Loucy (cell line): ENCODE results near the gene COA8.
A peak's percentile ranks its signal among the peaks of the same experiment; 100 is the strongest.

Experiments
- H2AFZ ChIP-seq: fragments of 200-600 bp; sonication (generic); 2 replicates; pipeline ENCODE4 v1.6.0; 2016; ENCODE audit warnings: antibody characterized with exemption, mild to moderate bottlenecking, low read length, moderate library complexity
- H3F3A ChIP-seq: fragments of 200-600 bp; 2 replicates; pipeline ENCODE4 v1.6.0; 2016; ENCODE audit warnings: antibody characterized with exemption, low read depth, mild to moderate bottlenecking
- H3K27me3 ChIP-seq: fragments of 200-600 bp; sonication (generic); 2 replicates; pipeline ENCODE4 v1.6.1; 2014; ENCODE audit warnings: low read length, mild to moderate bottlenecking; ENCODE audit not compliant: insufficient read depth, poor library complexity, severe bottlenecking
- H3K36me3 ChIP-seq: fragments of 200-600 bp; sonication (generic); 2 replicates; pipeline ENCODE4 v1.6.1; 2016; ENCODE audit warnings: low read length; ENCODE audit not compliant: insufficient read depth
- H3K4me1 ChIP-seq: fragments of 200-600 bp; sonication (generic); 2 replicates; pipeline ENCODE4 v1.5.1; 2014; ENCODE audit warnings: low read length, mild to moderate bottlenecking; ENCODE audit not compliant: insufficient read depth, poor library complexity, severe bottlenecking
- H3K4me2 ChIP-seq: fragments of 200-600 bp; sonication (generic); 2 replicates; pipeline ENCODE4 v1.6.0; 2014; ENCODE audit warnings: antibody characterized with exemption, low read length, low read depth, mild to moderate bottlenecking; ENCODE audit not compliant: poor library complexity, severe bottlenecking
- H3K4me3 ChIP-seq: fragments of 200-600 bp; sonication (generic); 2 replicates; pipeline ENCODE4 v1.5.1; 2014; ENCODE audit warnings: low read length, mild to moderate bottlenecking, mixed read lengths; ENCODE audit not compliant: poor library complexity, severe bottlenecking
- H3K79me2 ChIP-seq: fragments of 200-600 bp; sonication (generic); 2 replicates; pipeline ENCODE4 v1.6.1; 2014; ENCODE audit warnings: low read length; ENCODE audit not compliant: insufficient read depth
- H3K9ac ChIP-seq: fragments of 200-600 bp; sonication (generic); 2 replicates; pipeline ENCODE4 v1.6.0; 2014; ENCODE audit warnings: mild to moderate bottlenecking, low read depth, low read length, moderate library complexity; ENCODE audit not compliant: poor library complexity, severe bottlenecking
- H3K9me2 ChIP-seq: fragments of 200-600 bp; sonication (generic); replicated peaks from 2 replicates; pipeline ENCODE4 v1.6.1; 2016; ENCODE audit warnings: low read depth, low read length, mixed read lengths
- H3K9me3 ChIP-seq: fragments of 200-600 bp; sonication (generic); 2 replicates; pipeline ENCODE4 v1.6.1; 2014; ENCODE audit warnings: mild to moderate bottlenecking, antibody characterized with exemption, low read length, low read depth; ENCODE audit not compliant: insufficient read depth
- H4K20me1 ChIP-seq: fragments of 200-600 bp; sonication (generic); 2 replicates; pipeline ENCODE4 v1.6.0; 2014; ENCODE audit warnings: antibody characterized with exemption, low read length, mild to moderate bottlenecking; ENCODE audit not compliant: insufficient read depth, poor library complexity, severe bottlenecking
- EZH2phosphoT487 ChIP-seq: fragments of 200-600 bp; IDR thresholded peaks from 2 replicates; pipeline ENCODE4 v1.6.1; 2018; ENCODE audit warnings: antibody characterized with exemption, mild to moderate bottlenecking, moderate library complexity, borderline replicate concordance
- TF ChIP-seq, protein P1 (sequence below): fragments of 200-600 bp; sonication (generic); conservative IDR thresholded peaks from 2 replicates; pipeline ENCODE4 v1.5.1; 2014; ENCODE audit warnings: mild to moderate bottlenecking, antibody characterized with exemption, low read length

The COA8 gene

DNA sequence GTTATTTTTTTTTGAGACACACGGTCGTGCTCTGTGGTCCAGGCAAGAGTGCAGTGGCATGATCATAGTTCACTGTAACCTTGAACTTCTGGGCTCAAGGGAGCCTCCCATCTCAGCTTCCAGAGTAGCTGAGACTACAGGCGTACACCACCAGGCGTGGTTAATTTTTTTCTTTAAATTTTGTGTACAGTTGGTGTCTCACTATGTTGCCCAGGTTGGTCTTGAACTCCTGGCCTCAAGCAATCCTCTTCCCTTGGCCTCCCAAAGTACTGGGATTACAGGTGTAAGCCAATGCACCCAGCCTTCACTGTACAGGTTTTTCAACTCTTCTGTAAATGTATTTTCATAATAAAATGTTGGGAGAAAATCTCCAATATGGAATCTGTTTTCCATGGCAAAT lies 60.5 kb downstream of the COA8 start:
- 0 out of 2 replicates have a peak, but pooled peaks cover 6% of the 10 kb centered on the region for H3F3A ChIP-seq
- H3K79me2 ChIP-seq = no peaks in the 10 kb centered on the region; the same call in 1 of the 2 replicates
- H3K9me2 ChIP-seq = no peaks in the 10 kb centered on the region
- no peak overlapping the region for H3K4me3 ChIP-seq
- no peaks in the 10 kb centered on the region for H3K36me3 ChIP-seq
- H3K9ac ChIP-seq = no peak overlapping the region
- H3K9me3 ChIP-seq = no peaks in the 10 kb centered on the region
- no peaks in the 10 kb centered on the region for H4K20me1 ChIP-seq
- H2AFZ ChIP-seq = no peak overlapping the region
- peaks cover 35% of the 10 kb centered on the region for H3K4me1 ChIP-seq
- H3K27me3 ChIP-seq = no peaks in the 10 kb centered on the region
- no peak for TF ChIP-seq EZH2phosphoT487
- TF ChIP-seq, protein P1, sequence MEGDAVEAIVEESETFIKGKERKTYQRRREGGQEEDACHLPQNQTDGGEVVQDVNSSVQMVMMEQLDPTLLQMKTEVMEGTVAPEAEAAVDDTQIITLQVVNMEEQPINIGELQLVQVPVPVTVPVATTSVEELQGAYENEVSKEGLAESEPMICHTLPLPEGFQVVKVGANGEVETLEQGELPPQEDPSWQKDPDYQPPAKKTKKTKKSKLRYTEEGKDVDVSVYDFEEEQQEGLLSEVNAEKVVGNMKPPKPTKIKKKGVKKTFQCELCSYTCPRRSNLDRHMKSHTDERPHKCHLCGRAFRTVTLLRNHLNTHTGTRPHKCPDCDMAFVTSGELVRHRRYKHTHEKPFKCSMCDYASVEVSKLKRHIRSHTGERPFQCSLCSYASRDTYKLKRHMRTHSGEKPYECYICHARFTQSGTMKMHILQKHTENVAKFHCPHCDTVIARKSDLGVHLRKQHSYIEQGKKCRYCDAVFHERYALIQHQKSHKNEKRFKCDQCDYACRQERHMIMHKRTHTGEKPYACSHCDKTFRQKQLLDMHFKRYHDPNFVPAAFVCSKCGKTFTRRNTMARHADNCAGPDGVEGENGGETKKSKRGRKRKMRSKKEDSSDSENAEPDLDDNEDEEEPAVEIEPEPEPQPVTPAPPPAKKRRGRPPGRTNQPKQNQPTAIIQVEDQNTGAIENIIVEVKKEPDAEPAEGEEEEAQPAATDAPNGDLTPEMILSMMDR = no peak
- no peak overlapping the region for H3K4me2 ChIP-seq

DNA sequence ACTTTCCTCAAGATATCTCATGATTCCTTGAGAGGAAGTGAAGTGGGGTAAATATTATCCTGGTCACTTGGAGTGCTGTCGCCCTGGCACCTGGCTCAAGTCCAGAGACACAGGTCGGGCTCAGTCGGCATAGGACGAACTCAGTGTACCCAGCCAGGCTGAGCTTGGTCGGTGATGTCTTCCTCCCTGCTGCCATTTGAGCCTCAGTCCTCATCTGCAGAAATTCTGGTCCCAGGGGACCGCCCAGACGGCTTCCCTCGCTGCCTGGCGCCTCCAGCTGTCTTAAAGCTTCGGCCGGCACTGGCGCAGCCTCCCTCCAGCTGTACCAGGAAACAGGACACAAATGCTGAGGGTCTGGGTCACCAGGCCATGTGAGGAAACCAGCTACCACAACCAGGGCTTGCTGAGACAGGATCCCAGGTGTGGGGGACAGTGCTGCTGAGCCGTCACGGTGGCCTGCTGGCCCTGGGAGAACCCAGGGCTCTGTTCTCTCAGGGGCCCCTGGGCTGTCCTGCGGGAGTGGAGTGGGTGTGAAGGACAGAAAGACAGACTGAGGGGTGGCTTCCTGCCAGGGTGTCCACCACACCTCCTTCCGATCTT lies 61.2 kb downstream of the COA8 start:
- H3K9me3 ChIP-seq = no peaks in the 10 kb centered on the region
- H3K4me3 ChIP-seq = no peak overlapping the region
- TF ChIP-seq, protein P1 = no peak
- TF ChIP-seq EZH2phosphoT487 = no peak
- H3K27me3 ChIP-seq = no peaks in the 10 kb centered on the region
- no peaks in the 10 kb centered on the region for H4K20me1 ChIP-seq
- no peaks in the 10 kb centered on the region for H3K9me2 ChIP-seq
- peak overlapping the region; percentile 72 for H3K4me2 ChIP-seq
- no peaks in the 10 kb centered on the region; the same call in 1 of the 2 replicates for H3K79me2 ChIP-seq
- H3F3A ChIP-seq = 0 out of 2 replicates have a peak, but pooled peaks cover 6% of the 10 kb centered on the region
- no peak overlapping the region for H3K9ac ChIP-seq
- no peak overlapping the region for H2AFZ ChIP-seq
- no peaks in the 10 kb centered on the region for H3K36me3 ChIP-seq
- peaks cover 39% of the 10 kb centered on the region for H3K4me1 ChIP-seq

DNA sequence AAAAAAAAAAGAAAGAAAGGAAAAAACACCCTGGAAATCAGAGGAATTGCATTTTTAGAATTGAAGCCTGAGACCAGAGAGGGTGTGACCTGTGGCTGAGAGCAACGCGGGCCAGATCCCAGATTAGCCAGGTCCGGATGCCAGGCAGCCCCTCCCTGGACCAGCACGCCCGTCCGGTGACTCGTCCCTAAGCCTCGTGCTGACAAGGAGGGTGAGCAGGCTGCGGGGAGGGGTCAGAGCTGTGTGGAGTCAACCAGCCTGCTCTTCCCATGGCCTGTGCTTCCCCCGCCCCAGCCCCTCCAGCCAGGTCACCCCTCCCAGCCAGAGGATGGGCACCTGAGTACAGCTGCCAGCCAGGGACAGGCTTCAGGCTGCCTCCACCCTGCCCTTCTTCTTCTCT lies 62.1 kb downstream of the COA8 start:
- no peaks in the 10 kb centered on the region for H3K36me3 ChIP-seq
- no peaks in the 10 kb centered on the region for H3K9me2 ChIP-seq
- peaks cover 40% of the 10 kb centered on the region for H3K4me1 ChIP-seq
- H2AFZ ChIP-seq = peak overlapping the region; percentile 74
- H3K9ac ChIP-seq = peak overlapping the region; percentile 56
- peaks cover 7% of the 10 kb centered on the region for H4K20me1 ChIP-seq
- H3K4me2 ChIP-seq = peak overlapping the region; percentile 72
- peaks cover 5% of the 10 kb centered on the region for H3K27me3 ChIP-seq
- peaks cover 8% of the 10 kb centered on the region for H3K79me2 ChIP-seq
- H3F3A ChIP-seq = 0 out of 2 replicates have a peak, but pooled peaks cover 6% of the 10 kb centered on the region
- TF ChIP-seq, protein P1 = no peak
- TF ChIP-seq EZH2phosphoT487 = no peak
- no peaks in the 10 kb centered on the region for H3K9me3 ChIP-seq
- peak overlapping the region; percentile 65 for H3K4me3 ChIP-seq
